Chondrocyte (in vitro differentiated cells): ENCODE results near the gene MLPH. TPM values are rescaled to one million over a fixed set of nuclear protein-coding genes. Genes with fewer than 3 reads are reported as not detected.

Experiments
- DNase-seq: peaks from one replicate; pipeline ENCODE4 v3.0.0; 2021; ENCODE audit warnings: mixed read lengths, low spot score
- H3K27ac Mint-ChIP-seq: one replicate; pipeline ENCODE4 v1.8.0; 2021; ENCODE audit warnings: mild to moderate bottlenecking, moderate library complexity, mixed read lengths; ENCODE audit not compliant: unreplicated experiment
- H3K27me3 Mint-ChIP-seq: 2 replicates; pipeline ENCODE4 v1.8.0; 2021; ENCODE audit warnings: low read depth, mixed read lengths
- H3K36me3 Mint-ChIP-seq: 2 replicates; pipeline ENCODE4 v1.8.0; 2021; ENCODE audit warnings: low read depth, mixed read lengths
- H3K4me1 Mint-ChIP-seq: 2 replicates; pipeline ENCODE4 v1.8.0; 2021; ENCODE audit warnings: low read depth, mild to moderate bottlenecking, mixed read lengths
- H3K4me3 Mint-ChIP-seq: one replicate; pipeline ENCODE4 v1.8.0; 2021; ENCODE audit warnings: mild to moderate bottlenecking, moderate library complexity, mixed read lengths; ENCODE audit not compliant: unreplicated experiment
- H3K9me3 Mint-ChIP-seq: 2 replicates; pipeline ENCODE4 v1.8.0; 2021; ENCODE audit warnings: low read depth, mixed read lengths
- total RNA-seq: library from RNA; stranded (reverse); gene quantifications from 3 replicates; pipeline ENCODE4 v1.2.1, GENCODE V29; 2021
- TF ChIP-seq, protein P1 (sequence below): fragments of 200-600 bp; sonication (generic); IDR thresholded peaks from 2 replicates; pipeline ENCODE4 v1.5.0; 2021; ENCODE audit warnings: antibody characterized with exemption, mild to moderate bottlenecking, moderate library complexity

Gene MLPH
- total RNA-seq, 1 donor from 2014 or later = 6.1 TPM

DNA sequence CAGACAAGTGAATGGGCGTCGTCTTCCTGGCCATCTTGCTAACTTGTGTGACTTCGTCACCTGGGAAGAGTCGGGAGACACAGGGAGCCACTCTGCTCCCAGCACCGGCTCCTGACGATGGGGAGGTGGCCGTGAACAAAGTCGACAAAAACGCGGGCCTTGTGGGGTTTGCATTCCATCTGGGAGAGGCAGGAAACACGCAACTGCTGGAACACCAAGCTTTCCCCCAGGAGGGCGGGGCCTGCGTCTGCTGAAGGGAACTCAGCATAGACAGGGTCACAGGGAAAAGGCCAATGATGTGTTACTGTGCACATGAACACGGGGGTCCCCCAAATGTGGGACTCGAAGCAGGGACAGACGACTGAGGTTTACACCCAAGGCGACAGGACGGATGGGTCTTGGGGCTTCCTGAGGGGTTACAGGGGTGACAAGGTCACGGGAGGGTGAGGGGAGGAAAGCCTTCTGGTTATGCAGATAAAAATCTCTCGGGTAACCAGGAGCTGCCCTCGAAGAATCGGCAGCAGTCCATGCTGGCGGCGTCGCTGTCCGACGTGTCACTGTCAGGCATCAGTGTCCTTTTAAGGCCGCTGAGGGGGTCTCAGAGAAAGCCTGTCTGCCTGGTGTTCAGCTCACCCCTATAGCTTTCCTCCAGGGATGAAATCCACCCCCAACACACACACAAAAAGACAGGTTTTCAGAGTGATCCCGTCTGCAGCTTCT is 51.1 kb downstream of the MLPH start:
- Mint-ChIP-seq H3K4me3 (no peak overlapping the region), H3K27me3 (no peaks in the 10 kb centered on the region), H3K4me1 (peaks cover 6% of the 10 kb centered on the region), H3K27ac (no peak overlapping the region), H3K36me3 (peaks cover 2% of the 10 kb centered on the region), H3K9me3 (peaks cover 3% of the 10 kb centered on the region)
- no peak for DNase-seq
- TF ChIP-seq, protein P1, sequence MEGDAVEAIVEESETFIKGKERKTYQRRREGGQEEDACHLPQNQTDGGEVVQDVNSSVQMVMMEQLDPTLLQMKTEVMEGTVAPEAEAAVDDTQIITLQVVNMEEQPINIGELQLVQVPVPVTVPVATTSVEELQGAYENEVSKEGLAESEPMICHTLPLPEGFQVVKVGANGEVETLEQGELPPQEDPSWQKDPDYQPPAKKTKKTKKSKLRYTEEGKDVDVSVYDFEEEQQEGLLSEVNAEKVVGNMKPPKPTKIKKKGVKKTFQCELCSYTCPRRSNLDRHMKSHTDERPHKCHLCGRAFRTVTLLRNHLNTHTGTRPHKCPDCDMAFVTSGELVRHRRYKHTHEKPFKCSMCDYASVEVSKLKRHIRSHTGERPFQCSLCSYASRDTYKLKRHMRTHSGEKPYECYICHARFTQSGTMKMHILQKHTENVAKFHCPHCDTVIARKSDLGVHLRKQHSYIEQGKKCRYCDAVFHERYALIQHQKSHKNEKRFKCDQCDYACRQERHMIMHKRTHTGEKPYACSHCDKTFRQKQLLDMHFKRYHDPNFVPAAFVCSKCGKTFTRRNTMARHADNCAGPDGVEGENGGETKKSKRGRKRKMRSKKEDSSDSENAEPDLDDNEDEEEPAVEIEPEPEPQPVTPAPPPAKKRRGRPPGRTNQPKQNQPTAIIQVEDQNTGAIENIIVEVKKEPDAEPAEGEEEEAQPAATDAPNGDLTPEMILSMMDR = no peak

DNA sequence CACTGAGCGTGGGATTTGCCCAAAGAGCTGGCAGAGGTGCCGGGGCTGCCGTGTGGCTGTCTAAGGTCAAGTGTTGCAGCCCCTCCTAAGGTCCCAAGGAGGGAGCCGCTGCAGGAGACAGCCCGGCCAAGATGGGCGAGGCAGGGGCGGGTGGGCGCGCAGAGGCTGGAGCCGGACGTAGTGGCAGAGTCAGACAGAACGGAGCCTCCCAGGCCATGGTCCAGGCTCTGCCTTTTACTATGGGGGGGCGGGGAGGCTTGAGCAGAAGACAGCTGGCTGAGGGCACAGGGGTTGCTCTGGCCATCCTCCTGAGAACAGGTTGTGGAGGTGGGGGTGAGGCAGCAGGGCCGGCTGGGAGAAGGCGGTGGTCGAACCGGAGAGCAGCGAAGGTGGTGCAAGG is 51.9 kb downstream of the MLPH start:
- Mint-ChIP-seq H3K4me3 (no peak overlapping the region), H3K27me3 (no peaks in the 10 kb centered on the region), H3K9me3 (peaks cover 3% of the 10 kb centered on the region), H3K36me3 (peaks cover 2% of the 10 kb centered on the region), H3K27ac (no peak overlapping the region), H3K4me1 (peaks cover 6% of the 10 kb centered on the region)
- no peak for DNase-seq
- TF ChIP-seq, protein P1 = no peak

- no peaks in the 10 kb centered on the region for H3K27me3 Mint-ChIP-seq
- no peak for DNase-seq
- peaks cover 2% of the 10 kb centered on the region for H3K36me3 Mint-ChIP-seq
- peaks cover 3% of the 10 kb centered on the region for H3K9me3 Mint-ChIP-seq
- H3K4me1 Mint-ChIP-seq = peaks cover 6% of the 10 kb centered on the region
- no peak overlapping the region for H3K27ac Mint-ChIP-seq
- TF ChIP-seq, protein P1 = no peak
- H3K4me3 Mint-ChIP-seq = no peak overlapping the region
Observed at GRCh38 chr2:237539681-237540080, 52.6 kb downstream of the MLPH start.

DNA sequence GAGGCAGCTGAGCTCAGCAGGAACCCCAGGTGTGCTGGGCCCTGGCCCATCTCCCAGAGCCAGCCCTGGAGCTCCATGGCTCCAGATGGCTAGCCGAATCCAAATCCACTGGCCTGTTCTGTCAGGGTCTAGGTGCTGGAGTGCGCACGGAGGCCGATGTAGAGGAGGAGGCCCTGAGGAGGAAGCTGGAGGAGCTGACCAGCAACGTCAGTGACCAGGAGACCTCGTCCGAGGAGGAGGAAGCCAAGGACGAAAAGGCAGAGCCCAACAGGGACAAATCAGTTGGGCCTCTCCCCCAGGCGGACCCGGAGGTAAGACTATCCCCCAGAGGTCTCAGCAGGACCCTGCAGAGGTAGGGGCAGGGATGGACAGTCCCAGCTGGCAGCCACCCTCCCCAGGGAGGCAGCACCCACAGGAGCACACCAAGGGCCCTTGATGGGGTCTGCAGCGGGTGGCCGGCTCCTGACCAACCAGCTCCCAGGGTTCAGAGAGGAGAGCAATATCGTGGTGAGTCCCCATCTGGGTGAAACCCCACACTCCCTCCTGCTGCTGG is 53.2 kb downstream of the MLPH start:
- H3K9me3 Mint-ChIP-seq = peaks cover 3% of the 10 kb centered on the region
- H3K4me3 Mint-ChIP-seq = no peak overlapping the region
- TF ChIP-seq, protein P1 = no peak
- H3K36me3 Mint-ChIP-seq = peaks cover 2% of the 10 kb centered on the region
- no peaks in the 10 kb centered on the region for H3K27me3 Mint-ChIP-seq
- H3K4me1 Mint-ChIP-seq = peaks cover 6% of the 10 kb centered on the region
- DNase-seq = no peak
- H3K27ac Mint-ChIP-seq = no peak overlapping the region

GRCh38 chr2:237540823-237541222 is 53.8 kb downstream of the MLPH start:
- TF ChIP-seq, protein P1 = no peak
- no peaks in the 10 kb centered on the region for H3K27me3 Mint-ChIP-seq
- no peak for DNase-seq
- H3K4me3 Mint-ChIP-seq = no peak overlapping the region
- peaks cover 6% of the 10 kb centered on the region for H3K4me1 Mint-ChIP-seq
- H3K9me3 Mint-ChIP-seq = peaks cover 3% of the 10 kb centered on the region
- H3K27ac Mint-ChIP-seq = no peak overlapping the region
- peaks cover 2% of the 10 kb centered on the region for H3K36me3 Mint-ChIP-seq
